ENCODE data around the gene HS3ST4.
"Not testable (repeated sequence)": the region's sequence is repeated elsewhere in the genome, so short reads cannot be mapped to it uniquely, and the experiment has no call there.

HS3ST4 gene

DNA sequence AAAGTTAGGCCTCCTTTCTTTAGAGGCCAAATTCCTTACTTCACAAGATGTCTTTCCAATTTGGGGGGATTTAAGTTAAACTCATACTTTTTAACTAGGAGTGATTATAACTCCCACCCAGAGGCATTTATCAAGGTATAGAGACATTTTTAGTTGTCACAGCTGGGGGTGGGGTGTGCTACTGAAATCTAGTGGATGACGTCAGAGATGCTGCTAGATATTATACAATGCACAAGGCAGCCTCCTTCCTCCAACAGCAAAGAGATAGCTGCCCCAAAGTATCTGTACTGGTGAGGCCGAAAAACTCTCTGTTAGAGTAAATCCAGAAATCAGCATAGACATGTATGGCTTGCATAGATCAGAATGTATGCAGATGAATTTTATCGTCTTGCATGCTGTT is 324.0 kb downstream of the HS3ST4 start:
- DNase-seq, result no peak

DNA sequence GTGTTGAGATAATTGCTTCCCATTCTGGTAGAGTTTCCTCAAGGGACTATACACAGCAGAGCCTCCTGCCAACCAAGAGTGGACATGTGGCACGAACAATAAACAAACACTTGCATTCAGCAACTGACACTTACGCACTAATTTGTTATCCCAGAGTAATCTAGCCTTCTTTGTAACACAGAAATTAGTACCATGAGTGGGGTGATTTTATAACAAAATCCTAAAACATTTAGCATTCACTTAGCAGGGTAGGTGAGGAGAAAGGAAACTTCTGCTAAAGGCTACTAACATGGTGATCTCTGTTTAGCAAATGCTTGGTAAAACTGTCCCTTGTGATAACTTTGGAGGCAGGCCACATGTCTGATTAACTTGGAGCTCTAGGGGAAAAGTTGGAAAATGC is 325.2 kb downstream of the HS3ST4 start:
- no peak for DNase-seq

DNA sequence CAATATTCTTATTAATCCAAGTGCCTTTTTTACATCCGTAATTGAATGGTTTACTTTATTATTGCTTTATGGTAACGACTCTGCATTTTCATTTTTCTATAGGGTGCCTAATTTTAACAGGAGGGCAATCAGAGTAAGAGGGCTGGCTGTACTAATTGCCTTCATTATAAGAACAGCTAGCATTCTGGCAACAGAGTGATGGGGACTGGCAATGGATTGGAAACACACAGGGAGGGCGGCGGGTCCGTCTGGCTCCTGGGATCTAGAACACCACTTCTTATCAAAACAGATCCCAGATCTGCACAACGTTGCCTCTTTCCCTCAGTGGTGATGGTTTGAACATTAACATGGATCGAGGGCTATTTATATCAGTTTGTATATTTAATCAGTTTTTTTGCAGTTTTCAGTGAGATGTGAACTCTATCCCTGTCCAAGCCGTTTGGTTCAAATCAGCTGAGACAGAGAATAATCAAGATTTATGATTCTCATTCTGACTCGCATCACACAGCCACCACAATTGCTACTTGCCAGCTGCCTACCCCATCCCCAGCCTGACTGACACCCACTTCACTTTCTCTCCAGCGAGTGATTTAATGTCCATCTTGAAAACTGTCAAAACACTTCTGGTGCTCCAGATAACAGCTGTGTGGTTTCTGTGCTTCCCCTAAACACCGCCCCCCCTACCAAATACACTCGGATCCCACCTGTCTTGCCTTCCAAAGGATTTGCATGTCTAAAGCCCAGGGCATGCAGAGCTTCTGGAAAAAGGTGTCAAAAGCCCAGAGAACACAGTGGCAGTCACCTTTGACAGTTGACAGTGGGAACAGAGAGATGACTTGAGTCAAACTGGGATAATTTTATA is 327.9 kb downstream of the HS3ST4 start:
- peak in 2 of 3 experiments; percentile 33 to 84 for DNase-seq

DNA sequence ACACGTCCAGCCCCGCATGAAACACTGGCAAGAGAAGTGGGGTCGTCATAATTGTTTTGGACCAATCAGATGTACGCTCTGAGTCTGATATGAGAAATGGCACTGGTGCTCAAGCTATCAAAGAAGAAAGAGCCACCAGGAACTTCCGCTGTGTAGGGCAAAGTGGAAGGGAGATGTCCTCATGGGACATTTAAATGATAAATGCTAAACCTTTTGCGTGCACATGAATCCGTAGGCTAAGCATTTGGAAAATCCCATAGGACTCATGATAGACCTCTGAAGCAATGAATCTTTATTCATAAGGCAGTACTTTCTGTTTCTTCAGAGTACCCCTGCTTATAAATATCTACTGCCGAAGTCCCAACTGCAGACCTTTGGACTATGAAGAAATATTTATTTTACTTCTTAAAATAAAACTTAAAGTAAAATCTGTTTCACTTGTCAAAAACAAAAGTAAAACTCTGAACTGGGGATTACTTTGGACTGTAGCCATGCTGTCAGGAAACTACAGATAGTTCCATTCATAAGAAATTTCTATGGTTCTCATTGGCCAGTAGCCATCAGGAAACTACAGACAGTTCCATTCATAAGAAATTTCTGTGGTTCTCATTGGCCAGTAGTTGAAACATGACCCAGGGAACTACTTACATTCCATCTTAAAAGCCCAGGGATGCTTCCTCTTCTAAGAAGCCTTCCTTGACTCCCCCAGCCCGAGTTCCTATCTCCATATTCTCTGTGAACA is 335.1 kb downstream of the HS3ST4 start:
- no peak for DNase-seq

DNA sequence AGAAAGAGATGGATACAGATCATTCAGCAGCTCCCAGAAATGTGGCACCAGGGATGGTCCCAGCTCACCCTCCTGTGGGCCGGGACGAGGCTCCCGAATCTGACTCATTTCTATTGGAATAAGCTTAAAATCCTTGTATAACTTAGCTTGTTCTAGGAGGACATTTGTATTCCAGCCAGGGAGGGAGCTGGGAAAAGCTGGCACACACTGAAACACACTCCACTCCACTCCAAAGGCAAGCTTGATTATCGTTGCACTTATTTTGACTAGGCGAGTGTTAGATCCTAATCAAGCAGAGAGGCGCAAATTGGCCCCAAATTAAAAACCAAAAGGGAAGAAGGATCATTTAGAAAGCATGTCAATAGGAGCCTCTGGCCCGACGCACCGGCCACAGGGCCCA is 339.5 kb downstream of the HS3ST4 start:
- no peak for DNase-seq

DNA sequence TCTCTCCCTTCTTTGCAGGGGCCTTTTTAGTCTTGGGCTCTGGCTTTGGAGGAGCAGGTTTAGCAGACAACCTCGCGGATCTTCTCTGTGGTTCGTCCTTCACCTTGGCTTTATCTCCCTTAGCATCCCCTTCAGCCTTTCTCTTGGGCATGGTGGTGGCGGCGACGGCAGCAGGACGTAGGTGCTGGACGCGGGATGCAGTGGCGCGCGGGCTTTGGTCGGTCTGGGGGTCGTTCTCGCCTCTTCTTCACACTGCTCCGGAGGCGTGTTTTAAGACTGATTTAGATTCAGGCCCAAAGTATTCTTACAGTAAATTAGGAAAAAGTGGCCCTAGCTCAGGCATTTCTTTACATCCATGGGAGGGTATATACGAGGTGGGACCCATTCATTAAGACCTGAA is 340.9 kb downstream of the HS3ST4 start:
- DNase-seq, result not testable (repeated sequence)

DNA sequence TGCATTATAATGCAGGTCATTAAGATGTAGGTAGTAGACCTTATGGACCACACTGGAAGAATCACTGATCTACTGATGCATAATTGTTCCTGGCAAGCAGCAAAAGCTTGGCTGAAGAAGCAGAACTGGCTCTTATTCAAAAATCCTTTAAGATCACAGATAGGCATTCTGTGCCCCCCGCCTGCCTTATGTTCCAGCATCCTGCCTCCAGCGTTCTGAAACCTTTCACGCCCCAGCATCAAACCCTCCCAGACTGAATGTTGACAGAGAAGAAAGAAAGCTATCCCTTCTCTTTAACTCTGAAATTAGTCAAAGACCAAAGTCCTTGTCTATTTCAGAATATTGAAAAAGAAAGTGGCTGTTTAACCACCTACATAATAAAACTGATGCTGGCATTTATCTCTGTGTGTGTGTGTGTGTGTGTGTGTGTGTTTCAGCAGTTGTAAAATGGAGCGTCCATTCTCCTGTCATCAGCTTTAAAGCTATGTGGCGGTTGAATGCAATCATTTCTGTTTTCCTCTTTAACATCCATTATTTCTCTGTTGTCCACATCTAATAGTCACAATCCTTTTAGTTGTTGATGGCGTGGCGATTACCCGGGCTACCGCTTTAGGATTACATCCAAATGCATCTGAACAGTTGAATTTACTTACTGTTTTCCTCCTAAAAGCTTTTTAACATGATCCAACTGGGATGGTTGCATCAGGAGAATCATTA is 350.4 kb downstream of the HS3ST4 start:
- DNase-seq, result no peak

DNA sequence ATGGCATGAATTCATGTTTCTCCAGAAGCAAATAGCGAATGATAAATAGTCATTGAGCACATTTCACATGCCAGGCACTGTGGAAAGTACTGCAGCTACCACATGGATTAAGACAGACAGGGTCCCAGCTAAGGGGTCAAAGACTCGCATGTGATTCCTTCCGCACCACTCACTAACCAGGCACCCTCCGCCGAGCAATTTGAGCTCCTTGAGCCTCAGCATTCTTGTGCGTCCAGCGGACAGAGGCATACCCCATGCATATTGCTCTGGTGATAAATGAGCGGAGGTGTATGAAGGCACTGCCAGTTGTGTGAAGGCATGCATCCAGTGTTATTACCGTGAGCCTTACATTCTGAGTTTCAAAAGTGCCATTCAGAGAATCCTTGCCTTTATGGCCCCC is 358.7 kb downstream of the HS3ST4 start:
- DNase-seq, result no peak

DNA sequence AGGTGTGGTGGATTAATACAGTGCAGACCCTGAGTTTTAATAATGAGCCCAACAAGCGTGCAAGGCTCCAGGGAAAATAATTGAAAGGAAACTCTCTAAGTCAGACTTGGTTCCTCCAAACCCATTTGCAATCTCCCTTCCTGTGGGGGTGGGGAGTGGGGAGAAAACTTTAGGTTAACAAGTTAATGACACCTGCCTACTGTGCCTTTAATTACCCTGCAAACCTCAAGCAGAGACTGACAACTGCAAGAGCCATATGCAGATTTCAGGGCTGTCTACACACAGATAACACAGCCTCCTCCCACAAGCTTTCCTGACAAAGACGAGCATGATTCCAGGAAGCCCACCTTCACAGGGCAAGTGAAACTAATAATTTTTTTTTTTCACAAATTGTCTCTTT is 359.3 kb downstream of the HS3ST4 start:
- DNase-seq, result no peak

DNA sequence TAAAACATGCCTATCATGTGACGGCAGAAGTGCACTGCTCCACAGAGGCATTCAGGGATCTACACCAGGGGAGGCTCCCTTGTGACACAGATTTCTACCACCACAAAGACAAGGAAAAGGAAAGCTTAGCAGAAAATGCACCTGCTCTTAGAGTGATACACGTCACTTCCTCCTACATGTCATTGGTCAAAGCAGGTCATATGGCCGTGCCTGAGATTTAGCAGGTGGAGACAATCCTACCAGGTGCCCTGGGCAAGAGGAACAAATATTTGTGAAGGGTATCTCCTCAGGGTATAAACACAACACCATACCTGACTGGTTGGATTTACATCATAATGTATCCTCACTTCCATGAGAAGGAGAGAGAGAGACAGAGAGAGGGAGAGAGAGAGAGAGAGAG is 362.1 kb downstream of the HS3ST4 start:
- DNase-seq, result no peak

DNA sequence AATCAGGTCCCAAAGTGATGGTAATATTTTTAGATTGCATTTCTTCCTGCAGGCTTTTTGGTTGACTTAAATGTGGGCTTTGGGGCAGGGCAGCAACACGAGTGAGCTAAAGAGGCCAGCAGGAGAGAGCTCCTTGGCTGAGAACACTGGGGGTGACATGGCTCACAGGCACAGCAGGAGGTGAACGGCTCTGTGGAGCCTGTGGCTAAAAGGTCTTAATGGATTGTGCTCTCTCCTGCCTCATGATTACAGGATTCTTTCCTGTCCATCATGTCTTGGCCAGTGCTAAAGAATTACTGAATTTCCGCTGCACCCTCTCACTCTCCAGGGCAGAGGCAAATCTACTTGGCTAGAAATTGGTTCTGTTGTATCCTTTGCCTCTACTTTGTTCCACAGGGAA is 366.6 kb downstream of the HS3ST4 start:
- DNase-seq, result peak in 1 of 3 experiments; percentile 11

DNA sequence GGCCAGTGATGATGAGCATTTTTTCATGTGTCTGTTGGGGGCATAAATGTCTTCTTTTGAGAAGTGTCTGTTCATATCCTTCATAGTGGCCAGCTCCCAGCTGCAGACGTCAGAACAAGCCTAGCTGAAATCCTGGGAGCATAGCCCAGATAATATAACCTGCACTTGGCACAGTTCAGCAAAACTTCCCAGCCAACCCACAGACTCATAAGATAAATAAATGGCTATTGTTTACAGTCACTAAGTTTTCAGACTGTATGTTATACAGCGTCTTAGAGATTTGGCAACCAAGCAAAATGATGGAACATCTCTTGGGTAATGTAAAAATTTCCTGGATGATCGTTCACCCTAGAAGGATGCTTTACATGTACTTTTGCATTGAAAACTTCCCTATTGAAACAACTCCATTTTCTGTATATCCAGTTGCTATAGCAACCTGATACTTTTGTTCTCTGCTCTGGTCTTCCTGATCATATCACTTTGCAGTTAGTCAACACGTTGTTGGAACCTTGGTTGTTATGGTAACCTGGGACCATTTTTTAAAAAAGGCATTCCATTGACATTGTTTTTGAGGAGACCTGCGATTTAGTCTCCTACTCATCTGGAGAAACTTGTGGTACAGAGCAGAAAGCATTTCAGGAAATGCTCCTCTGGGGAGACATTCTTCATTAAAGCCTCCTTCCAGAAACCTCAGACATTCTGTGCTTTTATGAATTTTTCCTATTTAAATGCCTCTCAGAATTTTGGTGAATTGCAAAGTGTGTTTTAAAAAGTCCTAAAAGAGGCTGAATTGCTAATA is 378.7 kb downstream of the HS3ST4 start:
- DNase-seq, result no peak

DNA sequence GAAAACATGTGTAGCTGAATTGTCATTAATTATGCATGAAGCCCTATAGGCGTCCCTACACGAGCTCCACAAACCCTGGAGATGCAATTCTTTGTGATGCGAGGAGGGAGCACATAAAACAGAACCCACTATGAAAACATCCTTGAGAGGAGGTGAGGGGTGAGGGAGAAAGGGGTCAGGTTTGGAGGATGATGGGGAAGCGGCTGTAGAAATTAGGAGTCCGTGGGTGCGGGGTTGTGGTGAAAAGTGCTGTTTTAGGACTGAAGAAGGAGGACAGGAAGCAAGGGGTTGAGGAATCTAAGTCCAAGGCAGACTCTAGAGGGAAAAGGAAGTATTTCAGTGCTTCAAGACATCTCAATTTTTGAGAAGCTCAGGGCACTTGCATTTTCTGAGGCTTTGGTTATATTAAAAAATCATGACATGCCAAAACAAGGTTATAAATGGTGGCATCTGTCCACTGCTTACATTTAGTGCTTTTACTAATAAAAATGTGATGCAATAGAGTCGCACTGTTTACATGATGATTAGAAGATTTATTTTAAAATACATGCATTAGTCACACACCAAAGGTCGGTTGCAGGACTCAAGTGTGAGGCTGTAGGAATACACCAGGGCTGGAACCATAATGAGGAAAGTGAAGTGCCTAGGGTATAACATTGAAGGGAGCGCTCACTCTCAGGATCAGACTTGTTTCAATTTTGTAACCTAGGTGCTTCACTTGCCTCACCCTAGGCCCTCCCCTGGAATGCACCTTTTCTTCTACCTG is 379.5 kb downstream of the HS3ST4 start:
- DNase-seq, result no peak

DNA sequence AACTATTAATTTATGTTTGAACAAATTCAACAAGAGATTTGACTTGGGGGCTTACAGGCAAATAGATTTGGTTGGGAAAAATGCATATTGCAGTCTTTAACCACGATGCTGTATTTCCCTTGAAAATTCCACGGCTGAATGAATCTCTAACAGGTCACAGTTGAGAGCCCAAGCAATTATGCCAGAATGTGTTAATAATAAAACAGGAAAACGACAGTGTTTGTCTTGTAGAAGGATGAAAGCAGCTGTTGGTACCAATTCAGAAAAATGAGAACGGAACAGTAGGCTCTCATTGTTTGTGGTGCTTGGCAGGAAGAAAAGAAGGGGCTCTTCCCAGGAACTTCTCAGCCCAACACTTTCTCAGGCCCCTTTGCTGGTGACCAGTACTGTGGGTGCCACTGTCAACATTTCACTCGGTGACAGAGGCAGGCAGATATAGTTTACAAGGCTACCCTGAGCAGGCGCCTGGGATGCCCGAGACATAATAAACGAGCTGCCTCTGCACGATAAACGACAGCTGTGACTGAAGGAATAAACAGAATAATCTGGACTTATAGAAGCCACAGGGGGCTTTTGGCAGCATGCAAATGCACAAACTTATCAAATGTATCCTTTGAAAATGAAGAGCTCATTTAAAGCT is 387.1 kb downstream of the HS3ST4 start:
- peak in 2 of 3 experiments; percentile 14 to 74 for DNase-seq

DNA sequence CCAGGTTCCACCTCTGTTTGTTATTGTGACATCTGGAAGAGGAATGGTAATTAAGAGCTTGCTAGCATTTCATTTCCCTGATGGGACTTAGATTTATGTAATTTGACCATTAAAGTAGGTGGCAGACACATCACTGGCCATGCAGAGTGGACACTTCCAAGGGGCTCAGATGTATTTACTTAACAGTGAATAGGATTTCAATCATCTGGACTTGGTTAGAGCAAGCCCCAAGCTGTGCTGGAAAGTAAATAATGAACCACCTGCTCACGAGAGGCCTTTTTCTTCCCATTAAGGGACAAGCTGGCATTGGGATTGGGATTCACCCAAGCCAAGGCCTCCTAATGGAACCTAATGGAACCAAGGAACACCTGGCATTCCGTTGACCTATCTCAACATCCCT is 395.3 kb downstream of the HS3ST4 start:
- DNase-seq, result peak in 2 of 3 experiments; percentile 17 to 61

DNA sequence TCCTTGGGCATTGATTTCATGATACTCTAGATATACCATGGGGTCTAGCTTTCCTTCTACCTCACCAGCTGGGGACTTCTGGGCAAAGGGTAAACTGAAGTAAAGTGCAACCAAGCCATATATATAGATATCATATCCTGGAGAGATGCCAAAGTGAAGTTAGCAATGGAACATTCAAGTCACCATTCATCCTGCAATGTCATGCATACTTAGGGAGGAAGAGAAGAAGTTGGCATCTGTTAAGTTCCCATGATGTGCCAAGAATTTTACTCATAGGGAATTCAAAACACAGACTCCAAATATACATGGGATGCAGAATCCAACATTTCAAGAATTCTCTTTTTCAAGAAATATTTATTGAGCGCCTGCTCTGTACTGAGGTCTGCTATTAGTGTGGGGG is 399.8 kb downstream of the HS3ST4 start:
- no peak for DNase-seq

DNA sequence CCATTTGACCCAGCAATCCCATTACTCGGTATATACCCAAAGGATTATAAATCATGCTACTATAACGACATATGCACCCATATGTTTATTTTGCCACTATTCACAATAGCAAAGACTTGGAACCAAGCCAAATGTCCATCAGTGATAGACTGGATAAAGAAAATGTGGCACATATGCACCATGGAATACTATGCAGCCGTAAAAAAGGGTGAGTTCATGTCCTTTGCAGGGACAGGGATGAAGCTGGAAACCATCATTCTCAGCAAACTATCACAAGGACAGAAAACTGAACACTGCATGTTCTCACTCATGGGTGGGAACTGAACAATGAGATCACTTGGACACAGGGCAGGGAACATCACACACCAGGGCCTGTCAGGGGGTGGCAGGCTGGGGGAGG is 406.4 kb downstream of the HS3ST4 start:
- not testable (repeated sequence) for DNase-seq

DNA sequence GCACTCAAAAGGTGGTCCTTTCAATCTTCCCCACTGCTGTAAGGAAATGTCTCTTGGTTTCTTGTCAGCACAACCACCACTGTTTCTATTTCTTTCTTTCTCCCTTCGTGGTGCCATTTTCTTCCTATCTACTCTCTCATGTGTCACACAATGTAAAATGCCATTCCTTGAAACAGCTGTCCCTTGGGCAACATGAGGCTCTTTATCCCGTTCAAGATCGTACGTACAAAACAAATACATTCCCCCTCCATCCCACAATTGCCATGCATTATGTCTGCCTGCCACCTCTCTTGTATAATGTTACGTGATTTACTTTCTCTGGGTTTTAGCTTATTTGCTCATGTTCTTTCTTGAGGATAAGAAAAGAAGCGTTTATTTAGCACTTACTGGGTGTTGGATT is 410.6 kb downstream of the HS3ST4 start:
- no peak for DNase-seq

DNA sequence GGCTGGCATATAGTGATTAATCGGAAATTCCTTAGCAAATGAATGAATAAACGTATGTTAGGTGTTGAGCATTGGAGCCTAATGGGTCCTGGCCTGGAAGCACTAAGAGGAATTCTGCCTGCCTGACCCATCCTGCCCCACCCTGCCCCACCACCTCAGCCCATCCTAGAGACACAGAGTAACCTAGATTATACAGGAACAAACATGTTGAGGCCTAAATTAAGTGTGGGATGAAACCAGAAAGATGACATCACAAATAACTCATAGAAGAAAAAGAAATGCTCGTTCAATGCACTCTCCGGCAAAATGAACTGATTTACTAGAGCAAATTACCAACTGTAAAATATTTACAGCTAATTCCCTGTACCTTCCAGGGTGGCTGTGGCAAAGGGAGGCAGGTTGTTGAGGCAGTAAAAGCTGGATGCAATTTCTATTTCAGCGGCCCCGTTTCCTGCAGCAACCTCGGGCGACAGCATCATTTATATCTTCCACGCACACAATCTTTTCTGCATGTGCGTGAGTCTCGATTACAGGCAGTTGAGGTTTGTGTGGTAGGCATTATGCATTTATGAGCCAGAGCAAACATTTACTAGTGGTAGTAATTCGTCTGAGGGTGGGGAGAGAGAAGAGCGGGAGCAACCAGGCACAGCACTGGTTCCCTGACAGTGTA is 417.2 kb downstream of the HS3ST4 start:
- no peak for DNase-seq

DNA sequence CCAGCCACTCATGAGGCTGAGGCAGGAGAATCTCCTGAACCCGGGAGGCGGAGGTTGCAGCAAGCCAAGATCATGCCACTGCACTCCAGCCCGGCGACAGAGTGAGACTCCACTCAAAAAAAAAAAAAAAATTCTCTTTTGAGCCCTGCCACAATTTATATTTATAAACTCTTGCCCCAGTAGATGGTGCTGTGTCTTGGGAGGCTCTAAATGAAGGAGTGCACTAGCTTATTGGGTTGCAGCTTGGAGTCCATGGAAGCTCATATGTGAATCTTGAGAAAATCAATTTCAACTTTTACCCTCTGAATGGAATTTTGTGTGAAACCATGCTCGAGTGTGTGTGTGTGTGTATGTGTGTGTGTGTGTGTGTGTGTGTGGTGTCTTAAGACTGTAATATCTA is 420.1 kb downstream of the HS3ST4 start:
- DNase-seq, result no peak

DNA sequence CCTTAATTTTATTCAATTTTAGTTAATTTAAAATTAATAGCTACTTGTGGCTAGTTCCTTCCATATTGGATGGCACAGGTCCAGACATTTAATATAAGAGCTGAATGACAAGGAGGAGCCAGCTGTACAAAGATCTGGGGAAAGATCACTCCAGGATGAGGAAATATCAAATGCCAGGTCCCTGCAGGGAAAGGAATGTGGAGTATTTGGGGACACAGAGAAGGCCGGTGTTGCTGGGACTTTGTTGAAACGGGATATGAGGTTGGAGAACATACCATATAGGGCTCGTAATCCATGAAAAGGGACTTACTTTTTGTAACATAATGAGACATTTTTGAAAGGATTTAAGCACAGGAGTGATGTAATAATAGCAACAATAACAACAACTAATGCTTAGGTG is 426.8 kb downstream of the HS3ST4 start:
- no peak for DNase-seq

Data from NCI-H1417 (cell line).